GM12872 (cell line): ENCODE results near the gene ANK2.

Source experiments
- CTCF ChIP-seq: IDR thresholded peaks from 3 replicates; pipeline ENCODE4 v1.5.1; 2011; ENCODE audit warnings: low read depth, mild to moderate bottlenecking, low read length, moderate library complexity; ENCODE audit not compliant: insufficient read depth

The ANK2 gene

DNA sequence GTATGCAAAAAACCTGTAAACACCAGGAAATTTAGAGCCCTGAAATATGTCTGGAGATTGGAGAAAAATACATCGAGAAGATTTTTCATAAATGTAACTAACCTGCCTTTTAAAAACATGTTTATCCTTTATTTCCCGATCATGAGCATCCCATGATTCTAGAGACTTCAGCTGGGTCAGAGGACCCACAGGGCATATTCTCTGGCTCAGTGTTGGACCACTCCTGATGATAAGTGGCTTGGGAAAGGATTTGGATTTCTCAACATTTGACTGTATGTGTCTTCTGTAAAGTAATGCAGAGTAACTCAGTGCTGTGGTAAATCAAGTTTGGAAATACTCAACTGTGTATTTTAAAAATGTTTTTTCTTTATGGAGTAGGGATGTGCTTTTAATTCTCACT, 40.0 kb upstream of the ANK2 start:
- TF ChIP-seq CTCF = no peak

DNA sequence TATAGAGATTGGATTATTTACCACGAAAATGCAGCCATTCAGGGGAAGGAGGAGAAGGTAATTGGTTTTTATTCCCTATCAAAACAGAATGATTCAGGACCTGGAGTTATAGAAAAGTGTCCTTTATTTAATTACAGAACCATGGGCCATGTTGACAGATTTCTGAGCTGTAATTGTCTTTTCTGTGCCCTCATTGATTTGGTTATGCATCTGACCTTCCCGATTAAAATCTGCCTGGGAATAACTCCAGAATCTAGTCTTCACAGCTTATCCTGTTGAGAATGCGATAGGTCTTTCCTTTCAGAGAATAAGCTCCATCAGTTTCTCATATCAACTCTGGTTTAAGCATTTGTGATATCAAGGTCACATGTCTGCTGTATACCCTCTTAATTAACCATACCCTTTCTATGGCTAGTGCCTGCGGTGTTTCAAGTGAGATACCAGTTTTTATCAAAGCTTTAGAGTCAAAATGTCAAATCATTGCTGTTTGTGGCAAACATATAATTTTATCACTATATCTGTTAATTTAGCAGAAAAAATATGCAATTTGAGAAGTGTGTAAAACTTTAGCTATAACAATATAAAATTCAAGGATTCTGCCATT, 37.2 kb upstream of the ANK2 start:
- no peak for TF ChIP-seq CTCF

GRCh38 chr4:113012786-113013185, 36.7 kb upstream of the ANK2 start:
- no peak for TF ChIP-seq CTCF

DNA sequence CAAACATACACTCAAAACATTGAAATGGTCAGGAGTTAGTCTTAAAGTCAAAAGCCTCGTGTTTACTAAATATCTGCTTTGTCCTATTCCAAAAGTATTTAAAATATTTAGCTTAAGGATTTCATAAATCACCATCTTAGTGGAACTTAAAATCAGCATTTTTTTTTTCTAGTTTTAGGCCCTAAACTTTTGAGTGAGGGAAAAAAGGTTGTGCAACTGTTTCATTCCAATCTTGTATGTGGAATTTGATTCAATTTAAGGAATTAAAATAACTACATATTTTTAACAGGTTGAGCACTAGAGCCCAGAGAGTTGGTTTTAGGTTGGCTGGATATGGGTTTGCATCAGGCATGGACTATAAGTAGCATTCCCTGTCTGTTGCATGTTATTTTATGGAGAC, 35.7 kb upstream of the ANK2 start:
- TF ChIP-seq CTCF = no peak

DNA sequence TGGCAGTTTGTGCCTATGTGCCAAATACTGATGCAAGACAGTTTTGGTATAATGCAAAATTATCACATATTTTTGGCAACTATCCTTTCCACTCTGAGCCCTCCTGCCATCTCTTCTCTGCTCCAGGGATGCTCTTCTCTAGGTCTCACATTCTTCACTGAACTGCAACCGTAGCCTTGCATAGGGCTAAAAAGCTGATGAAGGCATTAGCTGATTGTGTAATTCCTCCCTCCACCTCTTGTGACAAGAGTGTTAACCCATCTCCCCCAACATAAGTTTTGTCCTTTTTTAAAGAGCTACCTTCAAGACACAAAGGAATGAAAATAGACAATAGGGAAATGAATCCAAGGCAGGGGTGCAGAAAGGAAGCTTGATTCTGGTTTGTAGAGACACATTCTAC, 33.1 kb upstream of the ANK2 start:
- no peak for TF ChIP-seq CTCF

- no peak for TF ChIP-seq CTCF
Observed at GRCh38 chr4:113020966-113021365, 28.5 kb upstream of the ANK2 start.

DNA sequence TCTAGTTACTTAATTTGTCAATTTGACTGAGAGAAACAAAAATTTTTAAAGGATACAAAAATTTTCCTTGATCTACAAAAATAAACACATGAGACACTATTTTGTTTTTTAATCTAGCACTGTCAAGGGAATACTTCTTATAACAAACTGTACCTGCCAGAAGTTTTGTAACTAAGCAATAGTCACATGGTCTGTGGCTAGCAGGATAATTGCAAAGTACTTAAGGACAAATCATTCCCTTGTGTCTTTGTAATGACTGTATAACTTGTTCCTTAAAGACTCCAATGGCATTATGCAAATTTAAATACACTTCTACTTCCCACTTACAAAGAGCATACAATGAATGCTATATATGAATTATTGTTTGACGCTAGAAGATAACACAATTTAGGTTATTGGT, 25.1 kb upstream of the ANK2 start:
- TF ChIP-seq CTCF = no peak
